ENCODE measurements around the gene MBP.

Gene MBP

GRCh38 chr18:77063260-77063659 is 69.3 kb downstream of the MBP start:
- H3K9ac ChIP-seq (ENCODE audit: low read length) = no peak overlapping the region
- no peak overlapping the region for H2BK5ac ChIP-seq (ENCODE audit: low read length)
- H2AK5ac ChIP-seq (ENCODE audit: low read length) = no peak overlapping the region
- peaks cover 4% of the 10 kb centered on the region for H3K4me1 ChIP-seq (ENCODE audit: control insufficient read depth, low read depth, low read length)
- H4K8ac ChIP-seq (ENCODE audit: low read depth, low read length) = no peak overlapping the region
- H3K4me2 ChIP-seq (ENCODE audit: low read length) = no peak overlapping the region
- no peaks in the 10 kb centered on the region for H3K27me3 ChIP-seq (ENCODE audit: insufficient read depth, low read length, poor library complexity)
- no peak overlapping the region for H3K4me3 ChIP-seq (ENCODE audit: low read length)
- no peaks in the 10 kb centered on the region for H3K79me1 ChIP-seq (ENCODE audit: low read length)
- no peak overlapping the region for H3K23ac ChIP-seq (ENCODE audit: low read length)
- no peak overlapping the region for H3K4ac ChIP-seq (ENCODE audit: low read depth, low read length)
- H4K5ac ChIP-seq (ENCODE audit: low read length) = no peak overlapping the region
- H3K56ac ChIP-seq (ENCODE audit: low read length) = no peak overlapping the region
- no peak for DNase-seq
- H2BK15ac ChIP-seq (replicated peaks; ENCODE audit: low read depth) = no peak overlapping the region
- no peaks in the 10 kb centered on the region for H3K79me2 ChIP-seq (ENCODE audit: control insufficient read depth, insufficient read depth, low read length)
- H2BK120ac ChIP-seq (ENCODE audit: low read depth, low read length) = no peak overlapping the region
- WGBS (ENCODE audit: extremely low coverage, insufficient coverage, low lambda C conversion rate) = no CpG with 5 or more reads among the region's 7 CpGs
- no peak overlapping the region for H3K27ac ChIP-seq (ENCODE audit: low read depth, low read length)
- no peaks in the 10 kb centered on the region for H3K36me3 ChIP-seq (ENCODE audit: control insufficient read depth, insufficient read depth, low read length)
- H3K18ac ChIP-seq (ENCODE audit: low read length) = no peak overlapping the region

GRCh38 chr18:77062518-77063003 is 70.0 kb downstream of the MBP start:
- H3K27me3 ChIP-seq (ENCODE audit: insufficient read depth, low read length, poor library complexity) = no peaks in the 10 kb centered on the region
- peaks cover 4% of the 10 kb centered on the region for H3K4me1 ChIP-seq (ENCODE audit: control insufficient read depth, low read depth, low read length)
- no CpG with 5 or more reads among the region's 12 CpGs for WGBS (ENCODE audit: extremely low coverage, insufficient coverage, low lambda C conversion rate)
- no peak overlapping the region for H3K27ac ChIP-seq (ENCODE audit: low read depth, low read length)
- no peak overlapping the region for H3K23ac ChIP-seq (ENCODE audit: low read length)
- H4K8ac ChIP-seq (ENCODE audit: low read depth, low read length) = no peak overlapping the region
- H3K9ac ChIP-seq (ENCODE audit: low read length) = no peak overlapping the region
- no peaks in the 10 kb centered on the region for H3K36me3 ChIP-seq (ENCODE audit: control insufficient read depth, insufficient read depth, low read length)
- no peak overlapping the region for H3K4me3 ChIP-seq (ENCODE audit: low read length)
- H3K56ac ChIP-seq (ENCODE audit: low read length) = no peak overlapping the region
- H3K79me2 ChIP-seq (ENCODE audit: control insufficient read depth, insufficient read depth, low read length) = no peaks in the 10 kb centered on the region
- H2BK120ac ChIP-seq (ENCODE audit: low read depth, low read length) = no peak overlapping the region
- H3K18ac ChIP-seq (ENCODE audit: low read length) = no peak overlapping the region
- no peak overlapping the region for H3K4ac ChIP-seq (ENCODE audit: low read depth, low read length)
- H4K5ac ChIP-seq (ENCODE audit: low read length) = no peak overlapping the region
- no peak overlapping the region for H2AK5ac ChIP-seq (ENCODE audit: low read length)
- H2BK15ac ChIP-seq (replicated peaks; ENCODE audit: low read depth) = no peak overlapping the region
- DNase-seq = peak; percentile 77
- no peak overlapping the region for H3K4me2 ChIP-seq (ENCODE audit: low read length)
- H2BK5ac ChIP-seq (ENCODE audit: low read length) = no peak overlapping the region
- H3K79me1 ChIP-seq (ENCODE audit: low read length) = no peaks in the 10 kb centered on the region

- Histone ChIP-seq H3K56ac (ENCODE audit: low read length) (no peak overlapping the region), H3K18ac (ENCODE audit: low read length) (no peak overlapping the region), H3K4me2 (ENCODE audit: low read length) (no peak overlapping the region), H2BK5ac (ENCODE audit: low read length) (no peak overlapping the region), H4K5ac (ENCODE audit: low read length) (no peak overlapping the region), H3K27me3 (ENCODE audit: insufficient read depth, low read length, poor library complexity) (no peaks in the 10 kb centered on the region), H2BK15ac (replicated peaks; ENCODE audit: low read depth) (no peak overlapping the region), H3K79me2 (ENCODE audit: control insufficient read depth, insufficient read depth, low read length) (no peaks in the 10 kb centered on the region), H3K23ac (ENCODE audit: low read length) (no peak overlapping the region), H3K4ac (ENCODE audit: low read depth, low read length) (no peak overlapping the region), H3K9ac (ENCODE audit: low read length) (no peak overlapping the region), H3K27ac (ENCODE audit: low read depth, low read length) (no peak overlapping the region), H3K4me1 (ENCODE audit: control insufficient read depth, low read depth, low read length) (peaks cover 5% of the 10 kb centered on the region), H2AK5ac (ENCODE audit: low read length) (no peak overlapping the region), H4K8ac (ENCODE audit: low read depth, low read length) (no peak overlapping the region), H2BK120ac (ENCODE audit: low read depth, low read length) (no peak overlapping the region), H3K79me1 (ENCODE audit: low read length) (no peaks in the 10 kb centered on the region), H3K36me3 (ENCODE audit: control insufficient read depth, insufficient read depth, low read length) (no peaks in the 10 kb centered on the region), H3K4me3 (ENCODE audit: low read length) (no peak overlapping the region)
- no CpG with 5 or more reads among the region's 15 CpGs for WGBS (ENCODE audit: extremely low coverage, insufficient coverage, low lambda C conversion rate)
- peak; percentile 68 for DNase-seq
Measured at GRCh38 chr18:77061946-77062517, 70.6 kb downstream of the MBP start.

DNA sequence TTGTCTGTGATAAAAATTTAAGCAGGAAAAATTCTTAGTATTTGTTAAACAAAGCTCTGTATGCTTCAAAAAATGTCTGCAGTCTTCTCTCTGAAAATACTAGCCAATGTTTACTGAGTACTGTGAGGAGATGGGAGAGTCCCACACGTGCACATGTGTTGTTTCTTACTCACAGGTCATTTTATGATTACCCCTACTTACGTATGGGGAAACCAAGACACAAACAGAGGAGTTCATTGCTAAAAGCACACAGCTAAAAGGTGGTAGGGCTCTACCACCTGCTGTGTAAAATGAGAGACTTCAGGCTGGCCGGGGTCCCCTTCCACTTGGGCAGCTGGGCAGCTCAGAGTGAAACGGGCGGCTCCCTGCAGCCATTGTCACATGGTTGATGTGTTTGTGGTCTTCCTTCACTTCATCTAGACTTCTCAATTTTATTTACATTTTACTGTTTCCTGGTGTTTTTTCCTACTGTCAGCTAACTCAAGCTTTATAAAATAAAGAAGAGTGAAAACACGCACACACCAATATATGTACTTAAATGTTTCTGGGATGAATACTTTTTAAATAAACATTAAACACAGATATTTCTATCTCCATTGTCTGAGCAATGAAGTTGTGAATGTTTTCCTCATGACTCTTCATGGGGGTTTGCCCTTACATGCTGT is 71.2 kb downstream of the MBP start:
- no peak overlapping the region for H2BK15ac ChIP-seq (replicated peaks; ENCODE audit: low read depth)
- no peak overlapping the region for H3K4me3 ChIP-seq (ENCODE audit: low read length)
- no peak overlapping the region for H3K9ac ChIP-seq (ENCODE audit: low read length)
- no peaks in the 10 kb centered on the region for H3K27me3 ChIP-seq (ENCODE audit: insufficient read depth, low read length, poor library complexity)
- H2BK120ac ChIP-seq (ENCODE audit: low read depth, low read length) = no peak overlapping the region
- no peak overlapping the region for H3K4me2 ChIP-seq (ENCODE audit: low read length)
- DNase-seq = no peak
- no peak overlapping the region for H2AK5ac ChIP-seq (ENCODE audit: low read length)
- no peaks in the 10 kb centered on the region for H3K36me3 ChIP-seq (ENCODE audit: control insufficient read depth, insufficient read depth, low read length)
- H3K23ac ChIP-seq (ENCODE audit: low read length) = no peak overlapping the region
- no peak overlapping the region for H3K4ac ChIP-seq (ENCODE audit: low read depth, low read length)
- H4K8ac ChIP-seq (ENCODE audit: low read depth, low read length) = no peak overlapping the region
- no peak overlapping the region for H2BK5ac ChIP-seq (ENCODE audit: low read length)
- no peak overlapping the region for H3K56ac ChIP-seq (ENCODE audit: low read length)
- no CpG with 5 or more reads among the region's 6 CpGs for WGBS (ENCODE audit: extremely low coverage, insufficient coverage, low lambda C conversion rate)
- no peak overlapping the region for H3K27ac ChIP-seq (ENCODE audit: low read depth, low read length)
- H4K5ac ChIP-seq (ENCODE audit: low read length) = no peak overlapping the region
- no peaks in the 10 kb centered on the region for H3K79me1 ChIP-seq (ENCODE audit: low read length)
- no peaks in the 10 kb centered on the region for H3K79me2 ChIP-seq (ENCODE audit: control insufficient read depth, insufficient read depth, low read length)
- H3K18ac ChIP-seq (ENCODE audit: low read length) = no peak overlapping the region
- H3K4me1 ChIP-seq (ENCODE audit: control insufficient read depth, low read depth, low read length) = peaks cover 9% of the 10 kb centered on the region

GRCh38 chr18:77060151-77060550 is 72.4 kb downstream of the MBP start:
- H3K27ac ChIP-seq (ENCODE audit: low read depth, low read length) = no peak overlapping the region
- no peaks in the 10 kb centered on the region for H3K79me1 ChIP-seq (ENCODE audit: low read length)
- no peak overlapping the region for H3K4ac ChIP-seq (ENCODE audit: low read depth, low read length)
- no peak overlapping the region for H3K23ac ChIP-seq (ENCODE audit: low read length)
- H3K56ac ChIP-seq (ENCODE audit: low read length) = no peak overlapping the region
- H3K18ac ChIP-seq (ENCODE audit: low read length) = no peak overlapping the region
- DNase-seq = no peak
- H4K5ac ChIP-seq (ENCODE audit: low read length) = no peak overlapping the region
- no peak overlapping the region for H3K4me3 ChIP-seq (ENCODE audit: low read length)
- H4K8ac ChIP-seq (ENCODE audit: low read depth, low read length) = no peak overlapping the region
- H3K79me2 ChIP-seq (ENCODE audit: control insufficient read depth, insufficient read depth, low read length) = no peaks in the 10 kb centered on the region
- no peak overlapping the region for H2BK5ac ChIP-seq (ENCODE audit: low read length)
- no peaks in the 10 kb centered on the region for H3K27me3 ChIP-seq (ENCODE audit: insufficient read depth, low read length, poor library complexity)
- peaks cover 14% of the 10 kb centered on the region for H3K4me1 ChIP-seq (ENCODE audit: control insufficient read depth, low read depth, low read length)
- H2BK120ac ChIP-seq (ENCODE audit: low read depth, low read length) = no peak overlapping the region
- H3K36me3 ChIP-seq (ENCODE audit: control insufficient read depth, insufficient read depth, low read length) = no peaks in the 10 kb centered on the region
- WGBS (ENCODE audit: extremely low coverage, insufficient coverage, low lambda C conversion rate) = no CpG with 5 or more reads among the region's 4 CpGs
- H3K4me2 ChIP-seq (ENCODE audit: low read length) = no peak overlapping the region
- no peak overlapping the region for H3K9ac ChIP-seq (ENCODE audit: low read length)
- H2AK5ac ChIP-seq (ENCODE audit: low read length) = no peak overlapping the region
- no peak overlapping the region for H2BK15ac ChIP-seq (replicated peaks; ENCODE audit: low read depth)

Measured in mesendoderm (in vitro differentiated cells).